Stimulated activated naive CD8-positive, alpha-beta T cell treated with anti-CD3 and anti-CD28 coated beads, Interleukin-15, amount 100 ng/mL, for 72 hours (primary cell): ENCODE data around the gene ABCA2.
A peak's percentile ranks its signal among the peaks of the same experiment; 100 is the strongest.
"Not testable (repeated sequence)": the region's sequence is repeated elsewhere in the genome, so short reads cannot be mapped to it uniquely, and the experiment has no call there.

Source experiments
- ATAC-seq: fragments of 150-1000 bp; cut with Tn5 transposase; 2 replicates; pipeline ENCODE4 v1.10.0; 2021; ENCODE audit warnings: mild to moderate bottlenecking, moderate library complexity
- DNase-seq, 2 donors: peaks; one replicate each; pipeline ENCODE4 v3.0.0; 2021 to 2022
- H3K27ac Mint-ChIP-seq, 2 donors: one replicate each; pipeline ENCODE4 v1.8.0; 2022; ENCODE audit warnings: mild to moderate bottlenecking in 2 of 2, mixed read lengths in 2 of 2, moderate library complexity in 2 of 2
- H3K27me3 Mint-ChIP-seq: one replicate; pipeline ENCODE4 v1.8.0; 2022; ENCODE audit warnings: mixed read lengths
- H3K4me1 Mint-ChIP-seq: one replicate; pipeline ENCODE4 v1.8.0; 2022; ENCODE audit warnings: mild to moderate bottlenecking, mixed read lengths
- H3K4me3 Mint-ChIP-seq, 2 donors: one replicate each; pipeline ENCODE4 v1.8.0; 2022; ENCODE audit warnings: mild to moderate bottlenecking in 2 of 2, mixed read lengths in 2 of 2, moderate library complexity in 1 of 2
- H3K9me3 Mint-ChIP-seq, 2 donors: one replicate each; pipeline ENCODE4 v1.8.0; 2022; ENCODE audit warnings: mixed read lengths in 2 of 2

ABCA2 gene

DNA sequence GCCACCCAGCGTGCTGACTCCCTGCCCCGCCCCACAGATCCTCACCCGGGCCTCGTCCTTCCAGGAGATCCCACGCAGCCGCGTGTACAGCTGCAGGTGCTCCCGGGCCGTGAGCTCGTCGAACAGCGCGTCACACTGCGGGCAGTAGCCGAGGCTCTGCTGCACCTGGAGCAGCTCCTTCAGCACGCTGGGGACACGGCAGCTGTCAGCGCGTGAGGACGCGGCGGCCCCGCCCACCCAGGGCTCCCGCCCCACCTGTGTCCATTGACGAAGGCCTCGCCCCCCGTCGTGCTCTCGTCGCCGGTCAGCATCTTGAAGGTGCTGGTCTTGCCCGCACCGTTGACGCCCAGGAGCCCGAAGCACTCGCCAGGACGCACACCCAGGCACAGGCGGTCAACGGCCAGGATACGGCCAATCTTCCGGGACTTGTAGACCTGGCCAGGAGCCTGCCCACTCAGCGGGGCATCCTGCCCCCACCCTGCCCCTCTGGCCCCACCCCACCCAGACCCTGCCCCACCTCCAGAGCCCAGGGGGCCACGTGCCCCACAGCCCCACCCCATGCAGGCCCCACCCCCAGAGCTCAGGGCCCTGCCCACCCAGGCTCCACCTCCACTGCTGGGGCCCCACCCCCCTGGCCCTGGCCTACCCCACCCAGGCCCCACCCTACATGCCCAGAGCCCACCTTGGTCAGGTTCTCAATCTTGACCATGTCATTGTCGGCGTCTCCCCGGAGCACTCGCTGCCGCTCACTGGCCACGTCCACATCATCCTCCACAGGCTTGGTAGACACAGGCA is 17.9 kb downstream of the ABCA2 start:
- Mint-ChIP-seq H3K4me3 (no peak overlapping the region), H3K4me1 (peaks cover 13% of the 10 kb centered on the region), H3K27ac (no peak overlapping the region), H3K27me3 (no peaks in the 10 kb centered on the region), H3K9me3 (no peaks in the 10 kb centered on the region)
- no peak for ATAC-seq
- DNase-seq: no peak

GRCh38 chr9:137009217-137009616 is 18.8 kb downstream of the ABCA2 start:
- Mint-ChIP-seq H3K4me1 (peaks cover 22% of the 10 kb centered on the region), H3K27me3 (no peaks in the 10 kb centered on the region), H3K27ac (no peak overlapping the region), H3K4me3 (no peak overlapping the region), H3K9me3 (no peaks in the 10 kb centered on the region)
- DNase-seq (no peak), ATAC-seq (peak; percentile 9)

DNA sequence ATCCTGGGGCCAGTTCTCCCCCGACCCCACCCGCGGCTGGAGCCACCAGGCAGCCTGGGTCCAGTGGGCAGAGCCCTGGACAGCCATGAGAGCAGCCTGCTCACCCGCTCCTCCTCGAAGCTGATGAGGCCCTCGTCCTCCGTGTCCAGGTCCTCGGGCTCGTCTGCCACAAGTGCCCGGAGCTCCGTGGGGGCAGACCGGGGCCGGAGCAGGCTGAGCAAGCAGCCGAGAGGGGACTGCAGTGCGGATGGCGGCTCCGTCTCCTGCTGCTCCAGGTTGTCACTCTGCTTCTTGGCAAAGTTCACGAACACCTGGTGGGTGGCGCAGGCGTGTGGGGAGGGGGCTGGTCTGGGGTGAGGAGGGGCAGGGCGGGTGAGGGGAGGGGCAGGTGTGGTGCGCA is 19.7 kb downstream of the ABCA2 start:
- Mint-ChIP-seq H3K27ac (no peak overlapping the region), H3K27me3 (no peaks in the 10 kb centered on the region), H3K9me3 (no peaks in the 10 kb centered on the region), H3K4me1 (peaks cover 22% of the 10 kb centered on the region), H3K4me3 (no peak overlapping the region)
- ATAC-seq (no peak), DNase-seq (no peak)

DNA sequence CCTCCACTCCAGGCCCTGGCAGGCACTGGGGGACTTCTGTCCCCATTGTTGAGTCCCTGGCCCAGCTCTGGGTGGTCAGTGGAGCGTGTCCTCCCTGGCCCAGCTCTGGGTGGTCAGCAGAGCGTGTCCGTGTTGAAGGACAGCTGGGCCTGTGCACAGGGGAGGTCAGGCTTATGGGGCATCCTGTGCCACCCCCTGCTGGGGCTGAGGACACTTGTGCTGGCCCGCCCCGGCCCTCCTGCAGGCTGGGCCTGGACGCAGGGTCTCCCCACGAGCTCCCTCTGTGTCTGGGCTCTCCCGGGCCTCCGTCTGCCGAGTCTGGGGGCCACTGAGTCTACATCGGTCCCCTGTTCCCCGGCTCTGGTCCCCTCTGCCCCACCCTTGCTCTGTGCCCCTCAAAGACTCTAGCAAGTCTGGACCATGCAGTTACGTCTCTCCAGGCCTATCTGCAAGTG is 20.2 kb downstream of the ABCA2 start:
- Mint-ChIP-seq H3K4me1 (peaks cover 22% of the 10 kb centered on the region), H3K4me3 (no peak overlapping the region), H3K27me3 (peaks cover 2% of the 10 kb centered on the region), H3K27ac (peak overlapping the region in 1 of 2 donors; percentile 63), H3K9me3 (no peaks in the 10 kb centered on the region)
- DNase-seq (no peak), ATAC-seq (no peak)

DNA sequence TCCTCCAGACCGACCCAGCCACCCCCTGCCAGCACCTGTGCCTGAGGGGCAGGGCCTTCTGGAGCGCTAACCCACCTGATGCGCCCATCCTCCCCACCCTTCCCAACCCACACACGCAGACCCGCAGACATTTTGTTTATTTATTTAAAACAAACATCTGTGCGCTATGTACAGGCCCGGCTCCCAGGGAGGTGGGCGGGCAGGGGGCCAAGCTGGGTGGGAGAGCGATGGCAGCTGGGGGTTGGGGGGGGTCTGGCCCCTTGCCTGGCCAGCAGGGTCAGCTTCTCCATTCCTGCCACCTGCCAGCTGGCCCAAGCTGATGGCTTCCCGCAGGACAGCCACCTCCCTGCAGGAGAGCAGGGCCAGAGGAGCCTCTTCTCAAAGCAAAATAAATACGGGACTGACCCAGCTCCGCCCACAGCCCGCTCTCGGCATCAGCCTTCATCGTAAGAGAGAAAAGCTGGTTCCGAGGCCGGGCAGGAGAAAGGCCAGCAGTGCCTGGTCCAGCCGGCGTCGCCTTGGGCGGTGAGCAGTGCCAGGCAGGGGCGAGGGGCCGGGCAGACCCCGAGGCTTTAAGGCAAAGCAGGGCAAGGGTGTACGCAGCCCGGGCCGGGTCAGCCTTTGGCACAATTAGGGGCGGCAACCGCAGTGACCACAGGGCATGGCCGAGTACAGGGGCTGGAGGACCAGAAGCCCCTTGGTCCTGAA is 20.8 kb downstream of the ABCA2 start:
- Mint-ChIP-seq H3K4me1 (peaks cover 22% of the 10 kb centered on the region), H3K4me3 (no peak overlapping the region), H3K9me3 (no peaks in the 10 kb centered on the region), H3K27me3 (peaks cover 7% of the 10 kb centered on the region), H3K27ac (no peak overlapping the region)
- no peak for DNase-seq
- ATAC-seq: no peak

DNA sequence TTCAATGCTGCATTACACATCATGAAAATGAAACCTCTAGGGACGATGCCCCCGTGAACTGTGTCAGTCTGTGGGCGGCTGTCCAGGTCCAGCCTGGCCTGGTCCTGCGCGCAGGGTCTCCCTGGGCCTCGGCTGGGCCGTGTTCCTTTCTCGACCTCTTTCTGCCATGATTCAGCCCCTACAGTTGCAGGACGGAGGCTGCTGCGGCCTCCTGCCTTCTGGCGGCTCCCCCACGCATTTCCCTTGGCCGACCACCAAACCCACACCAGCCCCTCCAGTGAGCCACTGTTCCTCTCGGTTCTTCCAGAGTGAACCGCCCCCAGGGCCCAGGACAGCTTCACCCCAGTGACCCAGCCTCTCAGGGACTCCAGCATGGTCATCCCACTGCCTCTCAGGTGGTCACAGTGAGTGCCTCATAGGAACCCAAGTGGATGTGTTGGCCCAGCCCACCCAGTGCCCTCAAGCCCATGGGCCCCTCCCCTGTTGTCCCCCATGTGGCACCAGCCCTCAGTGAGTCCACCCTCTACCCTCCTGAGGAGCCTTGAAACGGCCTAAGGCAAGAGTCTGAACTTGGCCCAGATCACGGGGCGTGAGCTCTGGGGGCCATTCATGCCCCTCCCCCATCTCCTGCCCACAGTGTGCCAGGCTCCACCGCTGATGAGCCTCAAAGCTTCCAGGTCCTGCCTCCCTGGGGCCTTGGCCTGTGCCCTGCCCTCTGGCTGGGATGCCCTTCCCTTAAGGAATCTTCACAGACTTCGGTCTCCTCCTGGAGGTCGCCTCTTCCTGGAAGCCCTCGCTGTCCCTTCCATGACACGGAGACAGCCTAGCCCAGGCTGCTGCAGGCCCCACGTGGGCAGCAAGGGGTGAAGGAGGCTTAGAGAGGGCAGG is 21.7 kb downstream of the ABCA2 start:
- peak overlapping the region in 1 of 2 donors; percentile 39 for H3K4me3 Mint-ChIP-seq
- H3K9me3 Mint-ChIP-seq: no peaks in the 10 kb centered on the region
- no peak for DNase-seq
- peaks cover 22% of the 10 kb centered on the region for H3K4me1 Mint-ChIP-seq
- peak overlapping the region in 1 of 2 donors; percentile 90 for H3K27ac Mint-ChIP-seq
- peak; percentile 43 for ATAC-seq
- peaks cover 9% of the 10 kb centered on the region for H3K27me3 Mint-ChIP-seq

GRCh38 chr9:137004285-137004684 is 23.8 kb downstream of the ABCA2 start:
- Mint-ChIP-seq H3K4me1 (peaks cover 39% of the 10 kb centered on the region), H3K27ac (peak overlapping the region in 1 of 2 donors; percentile 74)
- not testable (repeated sequence) for H3K9me3 Mint-ChIP-seq, H3K4me3 Mint-ChIP-seq, ATAC-seq, DNase-seq, H3K27me3 Mint-ChIP-seq

DNA sequence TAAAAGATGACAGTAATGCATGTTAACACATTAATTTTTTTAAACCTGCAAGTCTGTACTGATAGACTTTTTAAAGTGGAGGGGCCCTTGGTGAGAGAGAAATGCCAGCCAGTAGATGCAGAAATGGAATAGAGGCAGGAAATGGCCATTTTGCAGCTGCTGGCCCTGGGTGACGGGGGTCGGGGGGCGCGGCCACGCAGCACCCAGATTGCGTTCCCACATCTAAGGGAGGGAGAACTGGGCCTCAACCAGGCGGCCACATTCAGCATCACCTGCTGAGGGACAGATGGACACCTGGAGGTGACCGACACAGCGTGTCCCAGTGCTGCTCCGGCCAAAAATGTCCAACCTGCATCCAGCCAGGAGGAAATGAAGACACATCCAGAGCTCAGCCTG is 25.4 kb downstream of the ABCA2 start:
- DNase-seq: no peak
- H3K27ac Mint-ChIP-seq: peak overlapping the region in 1 of 2 donors; percentile 42
- H3K4me3 Mint-ChIP-seq: no peak overlapping the region
- peaks cover 16% of the 10 kb centered on the region for H3K27me3 Mint-ChIP-seq
- H3K4me1 Mint-ChIP-seq: peaks cover 55% of the 10 kb centered on the region
- no peak for ATAC-seq
- H3K9me3 Mint-ChIP-seq: no peaks in the 10 kb centered on the region

- no peak for DNase-seq
- no peak overlapping the region for H3K27ac Mint-ChIP-seq
- no peak overlapping the region for H3K4me3 Mint-ChIP-seq
- H3K9me3 Mint-ChIP-seq: no peaks in the 10 kb centered on the region
- H3K4me1 Mint-ChIP-seq: peaks cover 61% of the 10 kb centered on the region
- no peak for ATAC-seq
- peaks cover 19% of the 10 kb centered on the region for H3K27me3 Mint-ChIP-seq
Measured at GRCh38 chr9:137001857-137002645, 26.0 kb downstream of the ABCA2 start.

GRCh38 chr9:137000177-137000930 is 27.7 kb downstream of the ABCA2 start:
- Mint-ChIP-seq H3K4me3 (peak overlapping the region; percentile 74 to 75), H3K9me3 (no peaks in the 10 kb centered on the region), H3K4me1 (peaks cover 65% of the 10 kb centered on the region), H3K27ac (peak overlapping the region; percentile 36 to 57), H3K27me3 (peaks cover 19% of the 10 kb centered on the region)
- ATAC-seq: peak; percentile 88
- DNase-seq: peak; percentile 72 to 86

DNA sequence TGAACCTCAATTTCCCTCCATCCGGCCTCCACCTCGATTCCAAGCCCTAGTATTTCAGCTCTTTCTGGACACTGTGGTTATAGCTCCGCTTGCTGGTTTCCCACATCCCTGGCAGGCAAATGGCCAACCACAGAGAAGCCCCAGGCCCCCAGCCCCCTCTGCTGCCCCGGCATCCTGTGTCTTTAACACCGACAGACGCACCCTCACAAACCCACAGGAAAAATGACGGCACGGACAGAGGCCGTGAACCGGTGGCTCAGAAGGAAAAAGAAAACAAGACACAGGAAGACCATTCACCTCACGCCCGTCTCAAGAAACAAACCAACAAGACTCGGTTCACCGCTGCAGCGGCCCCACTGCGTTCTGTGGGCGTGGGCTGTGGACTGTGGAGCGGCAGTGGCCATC is 30.2 kb downstream of the ABCA2 start:
- Mint-ChIP-seq H3K27ac (no peak overlapping the region), H3K27me3 (peaks cover 17% of the 10 kb centered on the region), H3K4me1 (peaks cover 74% of the 10 kb centered on the region), H3K9me3 (no peaks in the 10 kb centered on the region), H3K4me3 (peak overlapping the region; percentile 60 to 66)
- peak in 1 of 2 donors; percentile 54 for DNase-seq
- no peak for ATAC-seq

DNA sequence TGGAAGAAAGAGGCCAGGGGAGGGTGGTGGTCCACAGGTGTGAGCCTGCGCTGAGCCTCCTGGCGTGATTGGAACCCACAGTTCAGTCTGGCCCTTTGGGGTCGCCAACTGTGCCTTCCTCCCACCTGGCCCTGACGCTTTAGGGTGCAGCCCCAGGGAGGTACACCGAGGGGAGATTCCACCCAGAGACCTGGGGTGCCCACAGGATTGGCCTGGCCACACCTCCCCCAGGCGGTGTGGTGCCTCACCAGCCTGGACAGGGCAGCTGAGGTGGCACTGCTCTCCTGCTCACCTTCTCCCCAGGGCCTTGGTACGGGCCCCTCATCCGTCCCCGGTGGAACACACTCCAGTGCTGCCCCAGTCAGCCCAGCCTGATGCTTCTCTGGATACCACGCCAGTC is 30.7 kb downstream of the ABCA2 start:
- no peak for ATAC-seq
- peaks cover 78% of the 10 kb centered on the region for H3K4me1 Mint-ChIP-seq
- H3K4me3 Mint-ChIP-seq: peak overlapping the region; percentile 60 to 66
- H3K9me3 Mint-ChIP-seq: no peaks in the 10 kb centered on the region
- H3K27me3 Mint-ChIP-seq: peaks cover 13% of the 10 kb centered on the region
- H3K27ac Mint-ChIP-seq: no peak overlapping the region
- DNase-seq: no peak

GRCh38 chr9:136996361-136997292 is 31.4 kb downstream of the ABCA2 start, which contains the start of gene CLIC3:
Gene CLIC3 (minus strand): TSS chr9:136996568. CDS start chr9:136996543, 25 bp downstream.
- Mint-ChIP-seq H3K27me3 (peaks cover 10% of the 10 kb centered on the region), H3K4me1 (peaks cover 80% of the 10 kb centered on the region), H3K9me3 (no peaks in the 10 kb centered on the region), H3K4me3 (peak within 1 kb of the TSS; percentile 60 to 66), H3K27ac (peak within 1 kb of the TSS in 1 of 2 donors; percentile 80)
- ATAC-seq (no peak), DNase-seq (peak in 1 of 2 donors; percentile 47)
